NCI-H2171 (cell line): Measurements from ENCODE around the gene OTOP3.

Experiments
- DNase-seq: peaks from one replicate; lab custom pipeline; 2025; lab: John Stamatoyannopoulos, UW

Gene OTOP3

GRCh38 chr17:74916851-74917199, 18.9 kb upstream of the OTOP3 start:
- no peak for DNase-seq

- no peak for DNase-seq
Measured at GRCh38 chr17:74917430-74917829, 18.3 kb upstream of the OTOP3 start.

- no peak for DNase-seq
Measured at GRCh38 chr17:74918906-74919305, 16.8 kb upstream of the OTOP3 start.

- no peak for DNase-seq
Measured at GRCh38 chr17:74919440-74920305, 16.0 kb upstream of the OTOP3 start.

- DNase-seq, result no peak
Measured at GRCh38 chr17:74920306-74920620, 15.4 kb upstream of the OTOP3 start.

GRCh38 chr17:74920642-74921025, 15.1 kb upstream of the OTOP3 start:
- peak; percentile 56 for DNase-seq

- peak; percentile 39 for DNase-seq
Measured at GRCh38 chr17:74921026-74921681, 14.5 kb upstream of the OTOP3 start.

- no peak for DNase-seq
Measured at GRCh38 chr17:74921769-74922168, 13.9 kb upstream of the OTOP3 start.

GRCh38 chr17:74922172-74922571, 13.5 kb upstream of the OTOP3 start:
- DNase-seq, result no peak

- no peak for DNase-seq
Measured at GRCh38 chr17:74922694-74923537, 12.8 kb upstream of the OTOP3 start, which contains the start of gene USH1G. USH1G (minus strand) TSS chr17:74923255; CDS start chr17:74923073, 182 bp downstream.

- no peak for DNase-seq
Measured at GRCh38 chr17:74923538-74924249, 12.0 kb upstream of the OTOP3 start.

- no peak for DNase-seq
Measured at GRCh38 chr17:74924250-74924948, 11.3 kb upstream of the OTOP3 start, which contains the start of gene OTOP2. OTOP2 (plus strand) TSS chr17:74924273; CDS start chr17:74924633, 360 bp downstream.

GRCh38 chr17:74925242-74925641, 10.5 kb upstream of the OTOP3 start:
- DNase-seq, result no peak

GRCh38 chr17:74928786-74929185, 6.9 kb upstream of the OTOP3 start:
- no peak for DNase-seq

- no peak for DNase-seq
Measured at GRCh38 chr17:74930535-74931036, 5.1 kb upstream of the OTOP3 start.

GRCh38 chr17:74935048-74935447, 650 bp upstream of the OTOP3 start:
- DNase-seq, result no peak

- DNase-seq, result no peak
Measured at GRCh38 chr17:74936470-74936799, 737 bp downstream of the OTOP3 start.

GRCh38 chr17:74937064-74938051, 1.7 kb downstream of the OTOP3 start:
- DNase-seq, result no peak

GRCh38 chr17:74938194-74938950, 2.7 kb downstream of the OTOP3 start:
- DNase-seq, result no peak
